Left hindlimb (tissue), 1 donor: ENCODE measurements around the gene VAV2.
A peak's percentile ranks its signal among the peaks of the same experiment; 100 is the strongest.
"Not testable (repeated sequence)": the region's sequence is repeated elsewhere in the genome, so short reads cannot be mapped to it uniquely, and the experiment has no call there.

Experiments
- DNase-seq: peaks from one replicate; pipeline ENCODE4 v3.0.0-alpha.2; 2018

VAV2 gene

DNA sequence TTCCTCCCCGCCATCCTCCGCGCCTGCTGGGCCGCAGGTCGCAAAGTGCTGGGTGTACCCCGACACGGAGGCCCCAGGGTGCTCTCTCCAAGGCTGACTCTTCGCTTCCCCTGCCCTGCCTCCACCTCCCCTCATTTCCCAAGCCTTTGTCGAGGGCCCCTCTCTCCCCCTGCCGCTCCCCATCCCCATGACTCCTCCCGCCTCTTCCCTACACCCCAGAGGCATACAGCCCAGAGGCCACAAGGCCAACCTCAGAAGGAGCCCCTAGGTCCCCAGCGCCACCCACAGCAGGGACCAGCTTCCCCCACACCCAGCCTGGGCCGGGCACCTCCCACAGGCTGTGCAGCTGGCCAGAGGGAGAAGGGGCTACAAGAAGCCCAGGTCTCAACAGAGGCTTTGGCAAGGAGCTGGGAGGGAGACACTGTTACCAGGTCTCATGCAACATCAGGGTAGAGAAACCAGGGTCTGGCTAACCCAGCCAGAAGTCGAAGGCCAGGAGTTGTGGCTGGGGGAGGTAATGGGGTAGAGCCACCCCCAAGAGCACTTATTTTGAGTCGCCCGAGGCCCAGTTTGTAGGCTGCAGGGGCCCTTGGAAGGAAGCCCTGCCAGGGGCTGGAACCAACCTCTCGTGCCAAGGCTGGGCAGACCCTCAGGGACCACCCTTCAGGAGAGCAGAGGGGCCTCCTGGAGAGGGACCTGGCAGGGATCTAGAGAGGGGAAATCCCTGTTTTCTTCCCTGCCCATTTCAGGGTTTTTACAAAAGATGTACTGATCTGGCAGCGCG is 229.4 kb downstream of the VAV2 start:
- DNase-seq, result no peak

DNA sequence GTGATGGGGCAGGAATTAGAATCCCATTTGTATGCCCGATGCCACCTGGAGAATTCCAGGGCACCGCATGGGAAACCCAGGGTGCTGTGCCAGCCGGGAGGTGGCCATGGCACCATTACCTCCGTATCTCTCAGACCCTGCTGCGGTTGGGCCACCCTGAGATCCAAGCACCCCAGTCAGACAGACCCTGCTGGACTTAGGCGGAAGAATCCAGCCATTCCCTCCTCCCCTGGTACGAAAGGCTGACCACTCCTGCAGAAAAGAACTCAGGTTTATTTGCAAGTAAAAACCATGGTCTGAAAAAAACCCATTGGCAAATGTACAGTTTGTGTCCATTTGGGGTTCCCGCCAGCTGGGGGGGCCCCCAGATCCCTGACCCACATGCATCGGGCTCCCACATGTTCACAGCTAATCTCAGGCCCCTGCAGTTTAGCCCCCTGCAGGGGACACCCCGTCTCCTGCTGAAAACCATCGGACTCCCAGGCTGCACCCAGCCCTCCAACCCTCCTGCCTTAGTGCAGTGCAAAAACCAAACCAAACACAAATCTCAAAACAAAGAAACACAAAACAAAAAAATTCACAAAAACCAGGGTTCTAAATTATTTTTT is 230.4 kb downstream of the VAV2 start:
- DNase-seq, result no peak

DNA sequence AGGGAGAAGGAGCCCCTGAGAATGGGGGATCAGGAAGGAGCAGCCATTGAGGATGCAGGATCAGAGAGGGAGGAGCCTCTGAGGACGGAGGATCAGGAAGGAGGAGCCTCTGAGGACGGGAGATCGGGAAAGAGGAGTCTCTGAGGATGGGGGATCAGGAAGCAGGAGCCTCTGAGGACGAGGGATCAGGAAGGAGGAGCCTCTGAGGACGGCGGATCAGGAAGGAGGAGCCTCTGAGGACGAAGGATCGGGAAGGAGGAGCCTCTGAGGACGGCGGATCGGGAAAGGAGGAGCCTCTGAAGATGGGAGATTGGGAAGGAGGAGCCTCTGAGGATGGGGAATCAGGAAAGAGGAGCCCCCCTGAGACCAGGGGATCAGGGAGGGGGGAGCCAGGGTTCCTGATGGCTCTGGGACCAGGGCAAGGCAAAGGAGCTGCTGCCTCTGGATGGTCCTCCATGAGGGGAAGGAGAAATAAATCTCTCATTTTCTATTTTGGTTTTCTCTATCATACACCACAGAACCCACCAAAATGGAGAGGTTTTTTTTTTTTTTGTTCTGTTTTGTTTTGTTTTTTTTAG is 231.3 kb downstream of the VAV2 start:
- no peak for DNase-seq

DNA sequence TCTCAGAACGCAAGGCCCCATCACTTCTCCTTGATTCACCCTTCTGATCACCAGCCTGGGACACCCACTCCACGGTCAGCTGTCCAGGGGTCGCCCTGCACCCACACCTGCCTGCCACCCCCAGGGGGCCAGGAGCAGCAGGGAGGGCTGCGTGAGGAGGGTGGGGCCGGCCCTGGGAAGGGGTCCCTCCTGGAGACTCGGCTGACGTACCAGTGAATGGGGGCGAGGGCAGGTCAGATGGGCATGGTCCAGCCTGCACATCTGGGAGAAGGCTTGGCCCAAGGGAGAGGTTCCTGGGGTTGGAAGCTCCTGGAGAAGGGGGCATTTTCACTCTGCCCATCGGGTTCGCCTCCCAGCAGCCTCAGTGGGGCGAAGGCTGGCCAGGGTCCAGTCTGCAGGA is 232.2 kb downstream of the VAV2 start:
- no peak for DNase-seq

GRCh38 chr9:133759146-133759900 is 232.8 kb downstream of the VAV2 start:
- no peak for DNase-seq

DNA sequence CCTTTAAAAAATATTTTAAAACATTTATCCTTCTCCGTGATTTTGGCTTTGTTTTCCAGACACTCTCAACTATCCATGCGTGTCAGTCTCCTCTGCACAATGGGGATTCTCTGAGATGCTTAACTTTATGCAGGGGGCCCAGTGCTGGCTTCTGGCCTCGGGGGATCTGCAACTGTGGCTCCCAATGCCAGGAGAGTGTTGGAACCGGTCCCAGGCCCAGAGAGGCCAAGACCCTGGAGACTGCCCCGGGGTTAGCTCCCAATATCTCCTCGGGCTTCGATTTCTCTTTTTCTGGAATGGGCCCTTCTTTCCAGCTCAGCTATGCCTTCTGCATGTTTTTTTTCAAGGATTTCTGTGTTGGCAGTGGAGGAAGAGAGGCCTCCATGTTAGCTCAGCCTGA is 233.9 kb downstream of the VAV2 start:
- DNase-seq, result no peak

DNA sequence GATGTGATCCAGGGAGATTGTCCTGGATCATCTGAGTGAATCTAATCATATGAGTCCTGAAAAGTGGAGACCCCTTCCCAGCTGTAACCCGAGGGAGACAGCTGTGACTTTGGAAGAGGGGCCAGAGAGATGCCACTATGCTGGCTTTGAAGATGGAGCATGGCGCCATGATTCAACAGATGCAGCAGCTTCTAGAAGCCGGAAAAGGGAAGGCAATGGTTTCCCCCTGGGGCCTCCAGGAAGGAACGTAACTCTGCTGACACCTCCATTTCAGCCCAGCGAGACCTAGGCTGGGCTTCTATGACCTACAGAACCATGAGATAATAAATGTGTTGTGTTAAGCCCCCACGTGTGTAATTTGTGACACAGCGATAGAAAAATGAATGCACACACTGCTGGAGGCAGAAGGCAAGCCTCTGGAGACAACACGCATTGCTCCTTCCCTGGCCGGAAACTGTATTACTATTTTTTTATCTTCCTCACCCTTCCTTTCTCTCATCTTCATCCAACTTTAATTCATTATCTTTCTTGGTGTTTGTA is 237.4 kb downstream of the VAV2 start:
- no peak for DNase-seq

DNA sequence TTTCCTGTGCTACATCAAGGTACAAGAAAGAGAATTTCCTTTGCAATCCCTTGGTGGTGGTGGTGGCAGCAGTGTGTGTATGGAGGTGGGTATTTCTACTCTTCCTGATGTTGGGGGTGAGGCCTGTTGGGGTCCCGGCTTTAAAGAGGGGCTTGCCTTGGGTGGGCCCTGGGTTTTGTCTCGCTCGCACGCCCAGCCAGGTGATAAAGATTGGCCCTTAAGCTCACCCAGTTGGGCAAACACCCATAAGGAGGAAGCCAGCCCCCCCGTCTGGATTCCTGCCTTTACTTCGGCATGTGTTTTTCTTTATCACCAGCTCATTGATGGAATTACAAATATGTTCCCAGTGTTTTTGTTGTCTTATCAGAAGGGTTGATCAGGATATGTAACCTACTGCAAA is 237.9 kb downstream of the VAV2 start:
- DNase-seq, result no peak

- no peak for DNase-seq
These were observed 239.2 kb downstream of the VAV2 start for GRCh38 chr9:133752739-133753446.

- no peak for DNase-seq
These were observed 241.0 kb downstream of the VAV2 start for GRCh38 chr9:133750982-133751649.

DNA sequence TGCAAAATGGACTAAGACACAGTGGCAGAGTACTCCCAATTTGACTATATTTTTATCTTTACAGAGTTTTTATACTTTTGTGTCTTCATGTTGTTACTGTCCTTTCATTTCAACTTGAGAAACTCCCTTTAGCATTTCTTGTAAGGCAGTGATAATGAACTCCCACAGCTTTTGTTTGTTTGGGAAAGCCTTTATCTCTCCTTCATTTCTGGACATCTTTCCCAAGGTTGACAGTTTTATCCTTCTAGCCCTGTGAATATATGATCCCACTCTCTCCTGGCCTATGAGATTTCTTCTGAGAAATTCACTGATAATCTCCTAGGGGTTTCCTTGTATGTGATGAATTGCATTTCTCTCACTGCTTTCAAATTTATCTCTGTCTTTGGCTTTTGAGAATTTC is 244.8 kb downstream of the VAV2 start:
- DNase-seq, result no peak

- DNase-seq, result not testable (repeated sequence)
These were observed 247.6 kb downstream of the VAV2 start for GRCh38 chr9:133744528-133744927.

DNA sequence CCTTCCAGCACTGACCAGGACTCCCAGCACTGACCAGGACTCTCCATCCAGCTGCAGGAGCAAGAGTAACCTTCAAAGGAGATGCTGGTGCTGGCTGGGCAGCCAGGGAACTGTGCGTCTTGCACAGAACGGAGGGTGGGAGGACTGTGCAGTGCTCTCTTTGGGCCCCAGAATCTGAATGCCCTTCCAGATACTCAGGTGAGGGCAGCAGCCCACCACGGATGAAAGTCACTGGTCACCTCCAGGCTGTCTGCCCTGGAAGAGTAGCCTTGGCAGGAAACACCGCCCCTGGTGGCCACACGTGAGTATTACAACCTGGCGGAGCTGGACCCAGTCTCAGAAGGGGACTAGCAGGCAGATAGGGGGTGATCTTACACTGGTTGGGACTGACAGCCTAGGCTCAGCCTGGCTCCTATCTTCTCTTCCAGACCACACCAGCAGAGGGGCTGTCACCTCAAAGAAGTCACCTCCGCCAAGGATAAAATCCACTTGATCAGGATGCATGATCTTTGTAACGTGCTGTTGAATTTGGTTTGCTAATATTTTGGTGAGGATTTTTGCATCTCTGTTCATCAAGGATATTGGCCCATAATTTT is 249.2 kb downstream of the VAV2 start:
- peak; percentile 76 for DNase-seq

GRCh38 chr9:133742251-133742650 is 249.9 kb downstream of the VAV2 start:
- DNase-seq, result no peak

DNA sequence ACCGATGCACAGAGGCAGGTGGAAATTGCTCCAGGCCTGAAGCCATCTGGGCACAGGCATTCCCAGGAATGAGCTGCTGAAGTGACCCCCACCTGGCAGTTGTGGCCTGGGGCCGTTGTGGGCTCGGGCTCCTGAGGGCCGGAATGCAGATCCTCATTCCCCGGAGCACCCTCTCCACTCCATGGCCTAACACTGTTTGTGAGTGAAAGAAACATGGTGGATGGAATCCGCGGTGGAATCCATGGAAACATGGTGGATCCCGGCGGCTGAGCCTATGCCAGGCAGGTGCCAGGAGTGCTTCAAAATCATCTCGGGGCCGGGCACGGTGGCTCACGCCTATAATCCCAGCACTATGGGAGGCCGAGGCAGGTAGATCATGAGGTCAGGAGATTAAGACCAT is 250.4 kb downstream of the VAV2 start:
- no peak for DNase-seq

GRCh38 chr9:133740911-133741310 is 251.2 kb downstream of the VAV2 start:
- DNase-seq, result no peak

DNA sequence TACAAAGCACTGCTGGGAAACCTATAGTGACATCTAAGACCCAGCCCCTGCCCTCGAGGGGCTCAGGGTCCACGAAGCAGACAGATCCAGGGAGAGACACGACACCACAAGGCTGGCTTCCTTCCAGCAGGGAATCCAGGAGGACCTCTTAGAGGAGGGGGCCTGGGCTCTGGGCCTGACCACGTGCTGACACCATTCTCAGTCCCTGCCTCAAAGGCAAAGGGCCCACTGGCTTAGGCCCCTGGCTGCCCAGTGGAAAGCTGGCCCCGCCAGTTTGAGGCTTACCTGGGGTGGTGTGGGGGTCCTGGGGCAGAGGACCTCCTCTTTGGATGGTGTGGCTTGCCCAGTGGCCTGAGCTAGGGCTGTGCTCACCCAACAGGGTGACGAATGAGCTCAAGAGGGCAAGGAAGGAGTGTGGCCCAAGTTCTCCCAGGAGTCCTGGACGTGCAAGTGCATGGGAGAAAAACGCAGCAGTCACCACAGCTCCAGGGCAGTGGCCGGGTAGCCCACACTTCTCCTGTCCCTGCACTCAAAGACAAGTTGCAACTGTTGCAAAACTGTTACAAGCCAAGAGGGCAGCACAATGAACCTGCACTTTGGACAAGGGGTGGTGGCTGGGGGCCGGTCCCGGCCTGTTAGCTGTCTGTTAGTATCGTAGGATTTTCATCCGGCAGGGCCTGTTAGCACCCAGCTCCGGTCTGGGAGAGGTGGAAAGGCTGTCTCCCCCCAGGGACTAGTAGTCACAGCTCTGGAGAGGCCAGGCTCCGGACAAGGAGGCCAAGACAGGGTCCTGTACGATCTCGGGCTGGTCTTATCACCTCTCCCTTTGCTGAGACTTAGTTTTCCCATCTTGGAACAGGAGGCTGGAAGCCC is 252.5 kb downstream of the VAV2 start:
- DNase-seq, result no peak

GRCh38 chr9:133738640-133739225 is 253.4 kb downstream of the VAV2 start:
- DNase-seq, result no peak

DNA sequence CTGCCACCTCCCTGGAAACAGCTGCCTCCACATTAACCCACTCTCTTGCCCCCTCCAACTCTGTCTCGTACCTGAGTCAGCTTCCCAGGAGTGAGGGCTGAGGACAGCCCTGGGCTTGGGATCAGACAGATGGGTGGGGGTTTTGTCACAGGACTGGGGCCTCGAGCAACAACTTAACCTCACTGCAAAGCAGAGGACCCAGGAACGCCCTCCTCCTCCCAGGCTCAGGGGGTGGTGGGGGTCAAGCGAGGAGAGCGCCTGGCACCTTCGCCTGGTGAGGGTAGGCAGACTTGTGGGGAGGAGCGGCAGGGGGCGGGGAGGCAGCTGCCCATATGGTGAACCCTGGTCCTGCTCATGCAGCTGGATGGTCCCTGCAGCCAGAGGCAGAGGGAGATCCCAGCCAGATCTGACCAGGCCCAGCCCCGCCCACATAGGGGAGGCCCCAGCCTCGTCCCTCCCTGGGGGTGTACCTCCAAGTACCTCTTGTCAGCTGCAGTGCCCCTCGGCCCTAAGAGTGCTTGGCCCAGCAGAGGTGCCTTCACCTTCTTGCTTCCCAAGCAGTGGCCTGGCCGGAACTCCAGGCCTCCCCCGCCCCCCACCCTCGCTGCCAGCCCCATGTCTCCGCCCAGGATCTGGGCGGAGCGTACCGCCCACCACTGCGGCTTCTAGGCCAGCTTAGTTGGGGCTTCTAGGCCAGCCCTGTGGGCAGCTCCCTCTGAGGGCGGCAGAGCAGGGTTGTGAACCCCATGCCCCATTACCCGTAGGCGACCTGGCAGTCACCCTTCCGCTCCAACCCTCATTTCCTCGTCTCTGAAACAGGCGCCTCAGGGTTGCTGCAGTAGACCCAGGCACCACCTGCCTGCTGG is 254.1 kb downstream of the VAV2 start, which contains the start of gene SARDH:
Gene SARDH (minus strand): TSS at position 579 of the 866 bp plus-strand sequence. CDS start 4,179 bp downstream, outside the sequence.
- peak; percentile 80 for DNase-seq
